GM19238 (cell line): Measurements from ENCODE around the gene PXDN.
"Not testable (repeated sequence)": the region's sequence is repeated elsewhere in the genome, so short reads cannot be mapped to it uniquely, and the experiment has no call there.

Experiments
- DNase-seq: peaks from one replicate; pipeline ENCODE4 v3.0.0; 2011; ENCODE audit warnings: low spot score; ENCODE audit not compliant: insufficient read length

The PXDN gene

DNA sequence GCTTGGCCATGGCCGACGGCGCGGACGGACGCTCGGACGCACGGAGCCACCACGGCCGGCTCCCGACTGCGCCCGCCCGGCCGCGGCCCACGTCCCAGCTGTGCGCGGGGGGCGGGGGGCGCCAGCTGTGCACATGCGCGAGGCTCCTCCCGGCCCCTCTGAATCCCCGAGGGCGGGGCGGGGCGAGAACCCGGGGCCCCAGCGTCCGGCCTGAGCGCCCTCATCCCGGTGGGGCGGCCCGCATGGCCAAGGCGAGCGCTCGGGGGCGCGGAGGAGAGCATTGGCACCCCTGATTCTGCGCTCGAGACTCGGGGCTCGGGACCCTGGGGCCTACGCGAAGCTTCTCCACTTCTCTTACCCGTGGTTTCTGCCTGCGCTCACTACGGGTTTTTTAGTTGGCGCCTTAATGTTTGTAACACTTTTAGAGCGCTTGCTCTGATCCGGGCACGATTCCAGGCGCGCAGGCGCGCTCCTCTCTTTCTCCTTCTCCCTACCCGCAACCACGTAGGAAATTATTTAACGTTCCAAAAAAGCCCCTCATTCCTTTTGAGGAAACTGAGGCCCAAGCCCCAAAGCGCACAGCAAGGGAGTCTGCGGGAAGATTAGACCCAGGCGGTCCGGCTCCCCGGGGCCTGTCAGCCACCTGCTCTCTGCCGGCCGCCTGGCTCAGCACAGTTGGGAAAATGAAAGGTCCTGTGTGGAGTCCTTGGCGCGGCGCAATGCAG, at the start of gene PXDN:
TSS of gene PXDN (minus strand) at position 70 of the 725 bp plus-strand sequence. CDS start at position 10, 60 bp downstream.
- DNase-seq = no peak

DNA sequence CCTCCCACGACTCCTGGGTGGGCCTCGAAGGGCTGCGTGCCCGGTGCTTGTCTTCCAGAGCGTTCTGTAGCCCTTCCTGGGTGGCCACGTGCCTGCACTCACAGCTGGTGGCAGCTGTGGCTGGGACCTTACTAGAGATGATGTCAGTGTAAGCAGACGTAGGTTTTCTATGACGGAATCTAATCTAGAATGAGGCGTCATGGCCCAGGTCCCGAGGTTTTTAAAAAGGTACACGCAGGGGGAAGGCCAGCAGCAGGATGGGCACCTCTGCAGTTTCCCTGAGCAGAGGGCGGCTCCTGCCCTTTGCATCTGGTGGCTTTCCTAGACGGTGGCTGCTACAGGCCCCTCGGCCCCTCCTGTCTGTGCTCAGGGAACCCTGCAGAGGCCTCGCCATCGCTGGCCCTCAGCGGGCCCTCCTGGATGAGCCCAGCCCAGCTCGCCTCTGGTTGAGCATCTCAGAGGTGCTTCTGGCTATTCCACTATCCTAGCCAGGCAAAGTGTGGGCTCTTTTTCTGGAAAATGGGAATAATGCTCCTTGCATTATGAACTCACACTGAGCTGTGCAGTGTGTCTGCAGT, 49.6 kb upstream of the PXDN start:
- DNase-seq = no peak

DNA sequence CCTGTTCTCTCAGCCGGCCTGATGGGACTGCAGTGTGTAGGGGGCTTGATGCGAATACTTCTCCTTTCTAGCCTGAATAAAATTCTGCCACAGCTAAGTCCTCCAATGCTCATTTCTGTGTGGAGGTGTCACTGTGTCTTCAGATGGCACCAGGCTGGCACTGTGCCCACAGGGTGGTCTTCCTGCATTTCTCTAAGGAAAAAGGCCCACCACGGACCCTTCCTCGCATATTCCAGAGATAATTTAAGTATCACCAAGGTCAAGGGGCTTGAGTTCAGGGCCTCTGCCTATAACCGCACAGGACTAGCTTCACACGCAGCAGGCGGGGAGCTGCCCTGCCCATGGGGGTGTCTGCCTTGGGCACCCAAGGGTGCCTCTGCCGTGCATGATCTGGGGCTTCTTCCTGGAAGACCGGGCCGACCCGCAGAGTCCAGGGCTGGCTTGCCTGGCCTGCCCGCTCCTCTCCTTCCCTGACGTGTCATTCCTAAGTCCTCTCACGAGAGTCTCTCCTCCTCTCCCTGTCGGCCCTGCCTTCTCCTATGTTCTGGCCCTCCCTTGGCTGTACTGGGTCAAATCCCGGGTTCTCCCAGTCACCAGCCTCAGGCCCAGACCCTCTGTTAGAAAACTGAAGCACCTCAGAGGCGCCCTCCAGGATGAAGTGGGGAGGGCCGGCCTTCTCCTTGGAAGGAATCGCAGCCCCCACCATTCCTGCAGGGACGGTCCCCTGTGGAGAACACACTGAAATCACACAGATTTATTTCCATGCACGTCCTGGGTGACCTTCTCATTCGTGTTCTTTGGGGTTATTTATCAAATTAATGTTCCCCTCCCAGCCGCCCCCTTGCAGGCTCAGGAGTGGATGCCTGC, 48.9 kb upstream of the PXDN start:
- no peak for DNase-seq

GRCh38 chr2:1791685-1792435, 47.5 kb upstream of the PXDN start:
- no peak for DNase-seq

GRCh38 chr2:1791006-1791605, 46.8 kb upstream of the PXDN start:
- DNase-seq = no peak

- DNase-seq = no peak
Observed at GRCh38 chr2:1790473-1790872, 46.2 kb upstream of the PXDN start.

DNA sequence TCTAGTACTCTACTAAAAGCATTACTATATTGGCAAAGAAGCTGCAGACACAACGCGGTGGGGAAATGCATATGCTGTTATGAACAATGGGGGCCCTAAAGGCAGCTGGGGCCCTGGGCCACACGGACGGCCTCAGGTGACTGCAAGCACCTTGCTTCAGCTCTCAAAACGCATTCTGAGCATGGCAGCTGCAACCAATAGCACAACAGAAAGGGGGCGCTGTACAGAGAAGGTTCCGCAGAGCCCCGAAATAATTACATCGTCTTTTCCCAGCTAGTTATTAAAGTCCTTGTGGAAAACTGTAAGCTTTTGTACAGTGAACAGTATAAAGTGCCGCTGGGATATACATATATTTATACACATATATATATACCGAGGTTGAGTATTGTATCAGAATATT, 45.3 kb upstream of the PXDN start:
- DNase-seq = no peak

GRCh38 chr2:1788478-1788959, 44.2 kb upstream of the PXDN start:
- DNase-seq = no peak

GRCh38 chr2:1787755-1788477, 43.6 kb upstream of the PXDN start:
- no peak for DNase-seq

DNA sequence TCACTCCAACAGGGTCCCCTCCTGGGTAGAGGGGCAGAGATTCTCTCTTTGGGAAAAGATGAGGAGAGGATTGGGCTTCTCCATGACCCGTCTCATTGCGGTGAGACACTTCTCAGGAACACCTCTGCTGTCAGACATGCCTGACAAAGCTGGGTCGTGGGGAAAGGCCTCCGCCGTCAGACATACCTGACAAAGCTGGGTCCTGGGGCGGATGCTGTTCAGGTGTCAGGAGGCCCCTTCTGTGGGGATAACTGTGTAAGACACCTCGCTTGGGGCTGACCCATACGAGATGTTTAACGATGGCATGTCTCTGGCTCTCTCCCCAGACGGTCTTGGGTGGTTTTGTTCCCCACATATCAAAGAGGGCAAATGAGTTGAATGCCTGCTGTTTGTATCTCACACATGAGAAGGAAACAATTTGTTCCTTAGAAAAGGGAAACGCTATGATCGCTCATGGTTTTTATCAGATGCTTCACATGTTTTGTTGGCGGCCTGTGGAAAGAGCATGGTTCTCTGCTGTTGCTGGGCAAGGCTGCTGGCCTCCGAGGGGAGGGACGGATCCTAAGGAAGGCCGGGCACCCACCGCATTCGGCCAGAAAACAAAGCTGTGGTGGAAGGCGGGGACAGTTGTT, 40.8 kb upstream of the PXDN start:
- DNase-seq = no peak

GRCh38 chr2:1784087-1784486, 39.8 kb upstream of the PXDN start:
- no peak for DNase-seq

DNA sequence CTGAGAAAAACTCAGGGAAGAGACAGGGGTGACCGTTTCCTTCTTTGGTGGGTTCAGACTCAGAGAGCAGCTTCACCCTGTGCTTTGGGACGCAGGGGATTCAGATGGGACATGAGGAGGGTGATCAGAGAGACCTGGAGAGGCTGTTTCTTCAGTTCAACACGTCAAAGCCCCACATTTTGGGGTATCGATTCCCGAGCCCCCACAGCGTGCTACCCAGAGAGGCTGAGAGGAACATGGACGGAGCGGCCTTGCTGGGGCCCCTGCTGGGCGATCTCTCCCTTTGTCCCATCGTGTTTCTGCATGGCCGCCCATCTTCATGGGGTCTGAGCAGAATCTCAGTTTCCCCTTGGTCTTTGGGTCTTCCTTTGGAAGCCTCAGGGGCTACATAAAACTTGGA, 38.2 kb upstream of the PXDN start:
- DNase-seq = no peak

- DNase-seq = no peak
Observed at GRCh38 chr2:1781291-1782080, 37.2 kb upstream of the PXDN start.

DNA sequence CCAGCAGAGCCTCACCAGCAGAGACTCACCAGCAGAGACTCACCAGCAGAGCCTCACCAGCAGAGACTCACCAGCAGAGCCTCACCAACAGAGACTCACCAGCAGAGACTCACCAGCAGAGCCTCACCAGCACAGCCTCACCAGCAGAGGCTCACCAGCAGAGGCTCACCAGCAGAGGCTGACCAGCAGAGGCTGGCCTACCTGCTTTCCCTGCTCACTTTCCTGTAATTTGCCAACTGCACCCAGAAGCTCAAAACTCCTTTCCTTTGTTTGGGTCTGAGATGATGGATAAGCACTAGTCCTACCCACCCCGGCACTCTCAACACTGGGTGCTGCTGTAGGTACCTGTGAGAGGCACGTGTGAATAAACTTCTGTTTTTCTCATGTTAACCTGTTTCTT, 36.4 kb upstream of the PXDN start:
- DNase-seq = no peak

DNA sequence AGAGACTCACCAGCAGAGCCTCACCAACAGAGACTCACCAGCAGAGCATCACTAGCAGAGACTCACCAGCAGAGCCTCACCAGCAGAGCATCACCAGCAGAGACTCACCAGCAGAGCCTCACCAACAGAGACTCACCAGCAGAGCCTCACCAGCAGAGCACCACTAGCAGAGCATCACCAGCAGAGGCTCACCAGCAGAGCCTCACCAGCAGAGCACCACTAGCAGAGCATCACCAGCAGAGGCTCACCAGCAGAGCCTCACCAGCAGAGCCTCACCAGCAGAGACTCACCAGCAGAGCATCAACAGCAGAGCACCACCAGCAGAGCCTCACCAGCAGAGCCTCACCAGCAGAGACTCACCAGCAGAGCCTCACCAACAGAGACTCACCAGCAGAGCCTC, 35.7 kb upstream of the PXDN start:
- DNase-seq = not testable (repeated sequence)

- DNase-seq = no peak
Observed at GRCh38 chr2:1778566-1778965, 34.3 kb upstream of the PXDN start.

- no peak for DNase-seq
Observed at GRCh38 chr2:1777781-1778180, 33.5 kb upstream of the PXDN start.

- no peak for DNase-seq
Observed at GRCh38 chr2:1777156-1777555, 32.8 kb upstream of the PXDN start.

GRCh38 chr2:1775511-1776035, 31.3 kb upstream of the PXDN start:
- DNase-seq = no peak
